Measurements from ENCODE around the gene PACRG.

DNA sequence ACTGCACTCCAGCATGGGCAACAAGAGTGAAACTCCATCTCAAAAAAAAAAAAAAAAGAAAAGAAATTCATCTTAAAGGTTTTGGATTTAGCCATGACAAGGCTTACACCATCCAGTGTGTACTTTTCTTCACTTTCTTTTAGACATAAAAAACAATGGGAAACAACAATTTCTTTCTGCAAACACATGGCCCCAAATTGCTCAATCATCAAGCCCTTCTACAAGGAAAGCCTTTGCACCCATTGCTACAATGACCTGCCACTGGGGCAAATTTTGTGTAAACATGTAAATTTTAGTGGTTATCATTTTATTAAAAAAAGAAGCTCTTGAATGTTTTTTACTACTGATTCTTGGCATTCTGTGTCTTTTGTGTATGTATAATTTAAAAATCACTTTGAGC is 554.9 kb downstream of the PACRG start:
- TF ChIP-seq, protein P1, sequence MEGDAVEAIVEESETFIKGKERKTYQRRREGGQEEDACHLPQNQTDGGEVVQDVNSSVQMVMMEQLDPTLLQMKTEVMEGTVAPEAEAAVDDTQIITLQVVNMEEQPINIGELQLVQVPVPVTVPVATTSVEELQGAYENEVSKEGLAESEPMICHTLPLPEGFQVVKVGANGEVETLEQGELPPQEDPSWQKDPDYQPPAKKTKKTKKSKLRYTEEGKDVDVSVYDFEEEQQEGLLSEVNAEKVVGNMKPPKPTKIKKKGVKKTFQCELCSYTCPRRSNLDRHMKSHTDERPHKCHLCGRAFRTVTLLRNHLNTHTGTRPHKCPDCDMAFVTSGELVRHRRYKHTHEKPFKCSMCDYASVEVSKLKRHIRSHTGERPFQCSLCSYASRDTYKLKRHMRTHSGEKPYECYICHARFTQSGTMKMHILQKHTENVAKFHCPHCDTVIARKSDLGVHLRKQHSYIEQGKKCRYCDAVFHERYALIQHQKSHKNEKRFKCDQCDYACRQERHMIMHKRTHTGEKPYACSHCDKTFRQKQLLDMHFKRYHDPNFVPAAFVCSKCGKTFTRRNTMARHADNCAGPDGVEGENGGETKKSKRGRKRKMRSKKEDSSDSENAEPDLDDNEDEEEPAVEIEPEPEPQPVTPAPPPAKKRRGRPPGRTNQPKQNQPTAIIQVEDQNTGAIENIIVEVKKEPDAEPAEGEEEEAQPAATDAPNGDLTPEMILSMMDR (conservative IDR thresholded peaks at IDR 0.05; ENCODE audit: low read length) = no peak
- no peak for TF ChIP-seq EZH2phosphoT487 (IDR thresholded peaks at IDR 0.05; ENCODE audit: borderline replicate concordance, low read depth, low read length)

All from OCI-LY7 (cell line).